GM12878 (cell line): ENCODE results near the gene ZNF629. TPM values are rescaled to one million over a fixed set of nuclear protein-coding genes. Genes with fewer than 3 reads are reported as not detected.
A peak's percentile ranks its signal among the peaks of the same experiment; 100 is the strongest.

ENCODE experiments used
- BACH1 ChIP-seq: fragments of 450-650 bp; IDR thresholded peaks from 2 replicates; pipeline ENCODE4 v1.6.1; 2017; ENCODE audit warnings: mild to moderate bottlenecking, borderline replicate concordance
- BMI1 ChIP-seq: fragments of 450-650 bp; IDR thresholded peaks from 2 replicates; pipeline ENCODE4 v1.6.1; 2016; ENCODE audit warnings: mild to moderate bottlenecking, moderate library complexity, borderline replicate concordance
- CREB1 ChIP-seq: IDR thresholded peaks from 2 replicates; pipeline ENCODE4 v1.6.1; 2012; ENCODE audit warnings: low read depth, mild to moderate bottlenecking, inconsistent platforms
- E2F8 ChIP-seq: fragments of 450-650 bp; IDR thresholded peaks from 2 replicates; pipeline ENCODE4 v1.6.1; 2018; ENCODE audit warnings: mild to moderate bottlenecking, low read depth, moderate library complexity; ENCODE audit not compliant: partially characterized antibody
- EZH2 ChIP-seq: IDR thresholded peaks from 2 replicates; pipeline ENCODE4 v1.6.1; 2012; ENCODE audit warnings: low read depth, mild to moderate bottlenecking, control low read depth, inconsistent platforms, low read length, borderline replicate concordance; ENCODE audit not compliant: control insufficient read depth
- HDGF ChIP-seq: fragments of 450-650 bp; IDR thresholded peaks from 2 replicates; pipeline ENCODE4 v1.6.1; 2016; ENCODE audit warnings: antibody characterized with exemption
- IRF4 ChIP-seq: IDR thresholded peaks from 2 replicates; pipeline ENCODE4 v1.6.1; 2011; ENCODE audit warnings: low read depth, low read length
- KLF5 ChIP-seq: fragments of 450-650 bp; IDR thresholded peaks from 2 replicates; pipeline ENCODE4 v1.6.1; 2014; ENCODE audit warnings: mild to moderate bottlenecking; ENCODE audit not compliant: partially characterized antibody
- LARP7 ChIP-seq: fragments of 450-650 bp; IDR thresholded peaks from 2 replicates; pipeline ENCODE4 v1.6.1; 2017; ENCODE audit warnings: mild to moderate bottlenecking
- MXI1 ChIP-seq: fragments of 150-350 bp; IDR thresholded peaks from 2 replicates; pipeline ENCODE4 v1.6.1; 2011; ENCODE audit warnings: low read depth, mild to moderate bottlenecking, inconsistent platforms, low read length, improper control_type of control experiment
- NBN ChIP-seq: fragments of 450-650 bp; IDR thresholded peaks from 2 replicates; pipeline ENCODE4 v1.6.1; 2016
- NFXL1 ChIP-seq: fragments of 450-650 bp; IDR thresholded peaks from 2 replicates; pipeline ENCODE4 v1.6.1; 2017; ENCODE audit warnings: antibody characterized with exemption, mild to moderate bottlenecking, borderline replicate concordance
- NKRF ChIP-seq: fragments of 450-650 bp; conservative IDR thresholded peaks from 2 replicates; pipeline ENCODE4 v1.6.1; 2017; ENCODE audit warnings: mild to moderate bottlenecking, moderate library complexity
- NR2F1 ChIP-seq: fragments of 450-650 bp; conservative IDR thresholded peaks from 2 replicates; pipeline ENCODE4 v1.6.1; 2017; ENCODE audit warnings: mild to moderate bottlenecking
- RBBP5 ChIP-seq: fragments of 200-600 bp; sonication (generic); conservative IDR thresholded peaks from 2 replicates; pipeline ENCODE4 v1.6.1; 2016
- RFX5 ChIP-seq: IDR thresholded peaks from 2 replicates; pipeline ENCODE4 v1.6.1; 2011; ENCODE audit warnings: low read depth, low read length, improper control_type of control experiment
- SIX5 ChIP-seq: IDR thresholded peaks from 2 replicates; pipeline ENCODE4 v1.6.1; 2011; ENCODE audit warnings: mild to moderate bottlenecking, low read depth, low read length, moderate library complexity; ENCODE audit not compliant: severe bottlenecking
- SP1 ChIP-seq: IDR thresholded peaks from one replicate; pipeline ENCODE4 v1.6.1; 2011; ENCODE audit warnings: low read depth, low read length
- SUPT20H ChIP-seq: IDR thresholded peaks from 2 replicates; pipeline ENCODE4 v1.6.1; 2011; ENCODE audit warnings: low read depth, mild to moderate bottlenecking, low read length, moderate library complexity, borderline replicate concordance; ENCODE audit not compliant: control insufficient read depth
- TCF12 ChIP-seq: IDR thresholded peaks from 2 replicates; pipeline ENCODE4 v1.6.1; 2011; ENCODE audit warnings: low read depth, mild to moderate bottlenecking, low read length
- ZNF687 ChIP-seq: fragments of 450-650 bp; IDR thresholded peaks from 2 replicates; pipeline ENCODE4 v1.6.1; 2017; ENCODE audit warnings: mild to moderate bottlenecking, moderate library complexity
- polyA plus RNA-seq, 11 experiments: library from polyadenylated mRNA; depleted of rRNA in 4 of 11; unstranded in 6 of 11; stranded (reverse) in 5 of 11; fragments of >200 nt; fragmentation: Nextera tagmentation in 4 of 11; fragmentation: Illumina TruSeq in 1 of 11; extraction: Ambion mirVana in 4 of 11; extraction: Trizol in 1 of 11; gene quantifications; 1 replicate in 1 of 11; 2 replicates in 10 of 11; pipeline versions ENCODE4 v1.2.1 to v1.2.3, GENCODE V29; 2011 to 2016; ENCODE audit warnings: inconsistent platforms in 2 of 11, missing spikeins in 2 of 11, low read depth in 1 of 11
- total RNA-seq, 4 experiments: library from RNA; depleted of rRNA in 3 of 4; stranded (reverse); fragments of >200 nt in 3 of 4; fragmentation: Illumina TruSeq in 1 of 4; extraction: Trizol in 1 of 4; gene quantifications; 2 replicates each; pipeline versions ENCODE4 v1.2.1 to v1.2.3, GENCODE V29; 2013 to 2021

ZNF629 gene
- total and polyA plus RNA-seq, 10 of the 15 experiments (the other 5 are each of a cell fraction or from before 2014, with no cell fraction given) = 0.02 to 0.69 (median 0.40) TPM

- TF ChIP-seq SUPT20H = no peak
- no peak for TF ChIP-seq SIX5
- peak; percentile 64 for TF ChIP-seq E2F8
- no peak for TF ChIP-seq IRF4
- TF ChIP-seq NFXL1 = no peak
- peak; percentile 87 for TF ChIP-seq MXI1
- TF ChIP-seq ZNF687 = 0 out of 2 replicates have a peak, but pooled peaks have one; percentile 42
- peak; percentile 99 for TF ChIP-seq NKRF
- TF ChIP-seq KLF5 = no peak
- TF ChIP-seq HDGF = 0 out of 2 replicates have a peak, but pooled peaks have one; percentile 60
- TF ChIP-seq TCF12 = peak; percentile 32; the same call in 1 of the 2 replicates
- no peak for TF ChIP-seq RBBP5
- peak; percentile 63; the same call in 1 of the 2 replicates for TF ChIP-seq NBN
- TF ChIP-seq BACH1 = peak; percentile 50; the same call in 1 of the 2 replicates
- peak; percentile 96 for TF ChIP-seq CREB1
- TF ChIP-seq BMI1 = peak; percentile 96
- 0 out of 2 replicates have a peak, but pooled peaks have one; percentile 12 for TF ChIP-seq NR2F1
- peak; percentile 10 for TF ChIP-seq SP1
- TF ChIP-seq EZH2 = no peak
- TF ChIP-seq LARP7 = no peak; the same call in 1 of the 2 replicates
- TF ChIP-seq RFX5 = peak; percentile 75
These were observed 24.8 kb downstream of the ZNF629 start, which contains the start of the genes CFAP119 and RNF40 (continued) for GRCh38 chr16:30761928-30762902.
